ENCODE results near the gene CCDC57. TPM values are rescaled to one million over a fixed set of nuclear protein-coding genes. Genes with fewer than 3 reads are reported as not detected.

Gene CCDC57
- total and polyA plus RNA-seq, 9 of the 15 experiments (the other 6 are each of a cell fraction or from before 2014, with no cell fraction given) = 0.83 to 36.2 (median 13.6) TPM

DNA sequence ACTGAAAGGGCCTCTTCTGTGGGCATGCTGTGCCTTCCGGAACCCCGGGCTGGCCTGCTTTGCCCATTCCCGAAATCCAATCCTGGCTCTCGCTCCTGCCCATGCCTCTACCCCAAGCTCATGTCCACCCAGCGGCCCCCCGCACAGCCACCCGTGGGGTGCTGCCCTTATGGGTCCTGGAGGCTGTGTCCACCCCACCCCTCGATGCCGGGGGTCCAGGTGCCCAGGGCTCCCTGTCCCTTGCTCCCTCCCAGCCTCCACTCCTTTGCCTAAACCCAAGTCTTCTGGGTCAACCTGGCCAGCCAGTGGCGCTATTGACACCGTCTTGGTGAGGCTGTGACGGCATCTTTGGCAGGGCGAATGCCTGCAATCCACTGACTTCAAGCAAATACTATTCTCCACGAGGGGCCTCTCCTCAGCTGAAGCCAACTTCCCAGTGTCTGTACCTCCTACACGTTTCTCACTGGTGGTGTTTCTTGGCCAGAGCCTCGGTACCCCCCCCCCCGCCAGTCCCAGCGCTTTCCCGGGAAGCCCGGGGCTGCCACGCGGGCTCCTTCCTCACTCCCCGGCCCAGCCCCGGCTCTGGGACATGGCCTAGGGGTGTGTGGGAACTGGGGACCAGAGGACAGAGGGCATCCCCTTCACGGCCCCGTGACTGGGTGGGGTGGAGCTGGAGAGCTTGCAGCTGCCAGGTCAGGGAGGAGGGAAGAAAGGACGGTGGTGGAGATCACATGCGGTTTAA is 134.9 kb downstream of the CCDC57 start (continued):
- TF ChIP-seq, protein P1, sequence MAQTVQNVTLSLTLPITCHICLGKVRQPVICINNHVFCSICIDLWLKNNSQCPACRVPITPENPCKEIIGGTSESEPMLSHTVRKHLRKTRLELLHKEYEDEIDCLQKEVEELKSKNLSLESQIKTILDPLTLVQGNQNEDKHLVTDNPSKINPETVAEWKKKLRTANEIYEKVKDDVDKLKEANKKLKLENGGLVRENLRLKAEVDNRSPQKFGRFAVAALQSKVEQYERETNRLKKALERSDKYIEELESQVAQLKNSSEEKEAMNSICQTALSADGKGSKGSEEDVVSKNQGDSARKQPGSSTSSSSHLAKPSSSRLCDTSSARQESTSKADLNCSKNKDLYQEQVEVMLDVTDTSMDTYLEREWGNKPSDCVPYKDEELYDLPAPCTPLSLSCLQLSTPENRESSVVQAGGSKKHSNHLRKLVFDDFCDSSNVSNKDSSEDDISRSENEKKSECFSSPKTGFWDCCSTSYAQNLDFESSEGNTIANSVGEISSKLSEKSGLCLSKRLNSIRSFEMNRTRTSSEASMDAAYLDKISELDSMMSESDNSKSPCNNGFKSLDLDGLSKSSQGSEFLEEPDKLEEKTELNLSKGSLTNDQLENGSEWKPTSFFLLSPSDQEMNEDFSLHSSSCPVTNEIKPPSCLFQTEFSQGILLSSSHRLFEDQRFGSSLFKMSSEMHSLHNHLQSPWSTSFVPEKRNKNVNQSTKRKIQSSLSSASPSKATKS (CRISPR knock-in tag; IDR thresholded peaks at IDR 0.05) = no peak
- TF ChIP-seq ZNF280B (CRISPR knock-in tag; IDR thresholded peaks at IDR 0.05) (no peak), SOX6 (IDR thresholded peaks at IDR 0.05) (no peak), ZNF695 (CRISPR knock-in tag; IDR thresholded peaks at IDR 0.05) (no peak), MAFF (IDR thresholded peaks at IDR 0.05; ENCODE audit: low read length) (no peak), POLR2AphosphoS5 (IDR thresholded peaks at IDR 0.05; ENCODE audit: control insufficient read depth, insufficient read depth, low read depth, low read length) (0 out of 2 replicates have a peak, but pooled peaks have one; percentile 25), SRSF3 (IDR thresholded peaks at IDR 0.05; ENCODE audit: insufficient read depth, low read length) (no peak), ILF3 (IDR thresholded peaks at IDR 0.05; ENCODE audit: borderline replicate concordance) (peak; percentile 11; the same call in 1 of the 2 replicates), CBFA2T2 (conservative IDR thresholded peaks at IDR 0.05) (no peak), ZNF717 (CRISPR knock-in tag; IDR thresholded peaks at IDR 0.05) (no peak), HDGF (IDR thresholded peaks at IDR 0.05) (no peak), E2F3 (CRISPR knock-in tag; IDR thresholded peaks at IDR 0.05) (no peak), NFE2 (IDR thresholded peaks at IDR 0.05; ENCODE audit: low read depth) (no peak), ZNF324 (CRISPR knock-in tag; IDR thresholded peaks at IDR 0.05) (no peak), CHD2 (IDR thresholded peaks at IDR 0.05; ENCODE audit: low read depth, low read length) (no peak), RFX1 (IDR thresholded peaks at IDR 0.05) (no peak), CREB1 (IDR thresholded peaks at IDR 0.05) (0 out of 2 replicates have a peak, but pooled peaks have one; percentile 12), CREB1 (CRISPR knock-in tag; IDR thresholded peaks at IDR 0.05) (no peak), GABPB2 (CRISPR knock-in tag; conservative IDR thresholded peaks at IDR 0.05) (no peak), NR2F6 (CRISPR knock-in tag; IDR thresholded peaks at IDR 0.05) (no peak), SMARCE1 (IDR thresholded peaks at IDR 0.05) (no peak), EHMT2 (IDR thresholded peaks at IDR 0.05) (no peak), ETS1 (conservative IDR thresholded peaks at IDR 0.05; ENCODE audit: control insufficient read depth, low read depth, low read length) (peak; percentile 32; the same call in 1 of the 2 replicates), SUPT5H (IDR thresholded peaks at IDR 0.05) (peak; percentile 83), TOE1 (IDR thresholded peaks at IDR 0.05; ENCODE audit: borderline replicate concordance) (no peak), TOE1 (CRISPR knock-in tag; IDR thresholded peaks at IDR 0.05; ENCODE audit: borderline replicate concordance, low read depth) (no peak)
